Measurements from ENCODE around the gene PLEKHA6. TPM values are rescaled to one million over a fixed set of nuclear protein-coding genes. Genes with fewer than 3 reads are reported as not detected.

The PLEKHA6 gene
- total RNA-seq, 4 donors from 2014 or later: 3.7 to 15.4 (median 12.8) TPM

DNA sequence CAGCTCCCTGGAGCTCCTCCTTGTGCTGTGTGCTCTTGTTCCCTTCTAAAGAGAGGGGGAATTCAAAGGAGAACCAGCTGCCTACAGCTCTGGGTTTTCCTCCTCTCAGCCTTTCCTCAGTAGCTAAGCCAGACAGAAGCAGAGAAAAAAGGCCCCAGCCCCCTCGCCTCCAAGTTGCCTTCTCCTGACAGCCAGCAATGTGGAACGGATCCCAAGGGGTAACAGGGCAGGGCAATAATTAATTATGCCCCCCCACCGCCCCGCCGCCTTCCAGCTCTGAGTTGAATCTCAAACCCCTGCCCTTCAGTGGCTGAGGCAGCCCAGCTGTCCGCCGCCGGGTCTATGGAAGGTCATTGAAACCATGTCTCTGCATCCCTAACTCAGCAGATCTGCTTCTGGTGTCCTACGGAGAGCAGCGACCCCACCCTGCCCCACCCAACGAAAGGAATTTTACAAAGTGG is 76.9 kb downstream of the PLEKHA6 start:
- no peaks in the 10 kb centered on the region for H3K36me3 ChIP-seq
- peaks cover 30% of the 10 kb centered on the region for H3K4me1 ChIP-seq
- H3K4me3 ChIP-seq: no peak overlapping the region
- TF ChIP-seq POLR2AphosphoS5 (IDR thresholded peaks at IDR 0.05) (no peak), POLR2A (IDR thresholded peaks at IDR 0.05) (no peak), EP300 (IDR thresholded peaks at IDR 0.05) (no peak)
- TF ChIP-seq, protein P1, sequence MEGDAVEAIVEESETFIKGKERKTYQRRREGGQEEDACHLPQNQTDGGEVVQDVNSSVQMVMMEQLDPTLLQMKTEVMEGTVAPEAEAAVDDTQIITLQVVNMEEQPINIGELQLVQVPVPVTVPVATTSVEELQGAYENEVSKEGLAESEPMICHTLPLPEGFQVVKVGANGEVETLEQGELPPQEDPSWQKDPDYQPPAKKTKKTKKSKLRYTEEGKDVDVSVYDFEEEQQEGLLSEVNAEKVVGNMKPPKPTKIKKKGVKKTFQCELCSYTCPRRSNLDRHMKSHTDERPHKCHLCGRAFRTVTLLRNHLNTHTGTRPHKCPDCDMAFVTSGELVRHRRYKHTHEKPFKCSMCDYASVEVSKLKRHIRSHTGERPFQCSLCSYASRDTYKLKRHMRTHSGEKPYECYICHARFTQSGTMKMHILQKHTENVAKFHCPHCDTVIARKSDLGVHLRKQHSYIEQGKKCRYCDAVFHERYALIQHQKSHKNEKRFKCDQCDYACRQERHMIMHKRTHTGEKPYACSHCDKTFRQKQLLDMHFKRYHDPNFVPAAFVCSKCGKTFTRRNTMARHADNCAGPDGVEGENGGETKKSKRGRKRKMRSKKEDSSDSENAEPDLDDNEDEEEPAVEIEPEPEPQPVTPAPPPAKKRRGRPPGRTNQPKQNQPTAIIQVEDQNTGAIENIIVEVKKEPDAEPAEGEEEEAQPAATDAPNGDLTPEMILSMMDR (IDR thresholded peaks at IDR 0.05): no peak
- H3K27me3 ChIP-seq: no peaks in the 10 kb centered on the region
- WGBS: 64% methylated on average over 11 of the region's 11 CpGs
- H3K27ac ChIP-seq: no peak overlapping the region
- H3K9me3 ChIP-seq: no peaks in the 10 kb centered on the region
- DNase-seq (ENCODE audit: low spot score in 2 of 2): no peak

DNA sequence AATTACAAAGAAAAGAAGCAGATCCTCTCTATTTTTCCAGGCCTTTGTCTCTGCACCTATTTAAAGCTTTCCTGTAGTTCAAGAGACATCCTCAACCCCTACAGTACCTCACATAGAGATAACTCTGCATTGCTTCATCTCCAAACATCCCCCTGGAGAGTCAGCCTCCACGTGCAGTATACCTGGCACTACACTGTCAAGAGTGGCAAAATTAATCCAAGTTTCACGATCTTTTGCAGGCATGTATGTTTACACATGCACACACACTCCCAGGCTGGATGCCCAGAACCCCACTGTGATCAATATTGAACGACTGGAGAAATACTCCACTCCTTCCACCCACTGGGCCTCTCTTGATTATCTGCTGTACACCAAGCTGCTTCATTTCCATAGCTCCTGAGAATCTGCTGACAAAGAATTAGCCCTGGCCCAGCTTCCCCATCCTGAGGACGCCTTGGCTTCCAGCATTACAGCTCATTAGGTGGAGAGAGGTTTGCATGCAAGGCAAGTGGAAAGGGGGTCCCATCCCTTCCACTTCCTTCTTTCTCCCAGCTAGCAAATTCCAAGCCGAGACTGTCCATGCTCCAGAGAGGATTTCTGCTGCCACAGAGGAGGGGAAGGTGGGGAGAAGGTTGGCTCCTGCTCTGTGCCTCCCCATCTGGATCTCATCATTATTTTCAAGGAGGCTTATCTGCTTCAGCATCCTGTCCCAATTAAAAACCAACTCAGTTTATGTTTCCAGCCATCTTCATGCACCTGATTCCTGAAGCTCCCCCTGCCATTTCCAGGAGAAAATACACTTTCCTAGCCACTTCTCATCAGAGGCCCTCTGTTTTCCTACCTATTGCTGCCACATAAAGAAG is 79.4 kb downstream of the PLEKHA6 start:
- Histone ChIP-seq H3K4me1 (peaks cover 20% of the 10 kb centered on the region), H3K9me3 (no peaks in the 10 kb centered on the region), H3K4me3 (no peak overlapping the region), H3K36me3 (no peaks in the 10 kb centered on the region), H3K27me3 (no peaks in the 10 kb centered on the region), H3K27ac (no peak overlapping the region)
- no peak for TF ChIP-seq POLR2A (IDR thresholded peaks at IDR 0.05)
- TF ChIP-seq POLR2AphosphoS5 (IDR thresholded peaks at IDR 0.05): no peak
- TF ChIP-seq EP300 (IDR thresholded peaks at IDR 0.05): no peak
- TF ChIP-seq, protein P1 (IDR thresholded peaks at IDR 0.05): no peak
- no peak for DNase-seq (ENCODE audit: low spot score in 2 of 2)
- 74% methylated on average over 5 of the region's 5 CpGs for WGBS

DNA sequence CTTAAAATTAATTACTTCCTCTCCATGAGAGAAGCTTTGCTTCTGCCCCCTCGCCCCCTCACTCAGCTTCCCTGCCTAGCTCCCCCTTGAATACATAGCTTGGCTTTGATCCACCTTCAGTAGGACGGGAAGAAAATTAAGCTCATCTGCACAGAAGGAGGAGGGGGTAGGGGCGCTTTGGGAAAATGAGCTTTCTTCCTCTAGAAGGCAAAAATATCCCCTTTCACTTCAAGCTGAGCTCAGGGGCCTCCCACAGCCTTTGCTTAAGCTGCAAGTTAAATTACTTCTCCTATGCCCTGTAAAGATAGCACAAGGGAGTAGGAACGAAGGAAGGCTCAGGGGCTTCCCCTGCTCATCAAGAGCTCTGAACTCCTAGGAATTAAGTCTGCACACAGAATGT is 80.8 kb downstream of the PLEKHA6 start:
- WGBS: 60% methylated on average over 4 of the region's 4 CpGs
- Histone ChIP-seq H3K36me3 (no peaks in the 10 kb centered on the region), H3K27ac (no peak overlapping the region), H3K4me3 (no peak overlapping the region), H3K9me3 (no peaks in the 10 kb centered on the region), H3K27me3 (no peaks in the 10 kb centered on the region), H3K4me1 (peaks cover 17% of the 10 kb centered on the region)
- DNase-seq (ENCODE audit: low spot score in 2 of 2): no peak
- TF ChIP-seq, protein P1 (IDR thresholded peaks at IDR 0.05): no peak
- TF ChIP-seq EP300 (IDR thresholded peaks at IDR 0.05) (no peak), POLR2A (IDR thresholded peaks at IDR 0.05) (no peak), POLR2AphosphoS5 (IDR thresholded peaks at IDR 0.05) (no peak)

DNA sequence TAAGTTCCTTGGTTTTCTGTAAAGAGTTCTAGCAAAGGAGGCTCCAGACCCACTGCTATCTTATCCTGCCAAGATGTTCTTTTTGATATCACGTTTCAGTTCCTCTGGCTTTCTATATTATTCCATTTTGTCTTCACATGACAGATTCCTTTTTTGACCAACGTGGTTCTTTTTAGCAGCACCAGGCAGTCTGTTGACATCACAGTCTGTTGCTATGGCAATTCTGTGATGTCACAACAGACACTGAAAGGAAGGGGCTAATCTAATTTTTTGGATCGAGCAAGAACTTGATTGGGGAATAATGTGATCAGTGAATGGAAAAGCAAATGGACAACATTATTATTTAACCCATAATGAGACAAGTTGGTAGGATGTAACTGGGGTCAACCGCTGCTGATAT is 81.5 kb downstream of the PLEKHA6 start:
- H3K27ac ChIP-seq: no peak overlapping the region
- H3K36me3 ChIP-seq: no peaks in the 10 kb centered on the region
- 60% methylated on average over 4 of the region's 4 CpGs for WGBS
- TF ChIP-seq POLR2A (IDR thresholded peaks at IDR 0.05) (no peak), EP300 (IDR thresholded peaks at IDR 0.05) (no peak)
- TF ChIP-seq, protein P1 (IDR thresholded peaks at IDR 0.05): no peak
- no peak for DNase-seq (ENCODE audit: low spot score in 2 of 2)
- H3K27me3 ChIP-seq: no peaks in the 10 kb centered on the region
- no peak overlapping the region for H3K4me3 ChIP-seq
- H3K4me1 ChIP-seq: peaks cover 15% of the 10 kb centered on the region
- H3K9me3 ChIP-seq: no peaks in the 10 kb centered on the region

DNA sequence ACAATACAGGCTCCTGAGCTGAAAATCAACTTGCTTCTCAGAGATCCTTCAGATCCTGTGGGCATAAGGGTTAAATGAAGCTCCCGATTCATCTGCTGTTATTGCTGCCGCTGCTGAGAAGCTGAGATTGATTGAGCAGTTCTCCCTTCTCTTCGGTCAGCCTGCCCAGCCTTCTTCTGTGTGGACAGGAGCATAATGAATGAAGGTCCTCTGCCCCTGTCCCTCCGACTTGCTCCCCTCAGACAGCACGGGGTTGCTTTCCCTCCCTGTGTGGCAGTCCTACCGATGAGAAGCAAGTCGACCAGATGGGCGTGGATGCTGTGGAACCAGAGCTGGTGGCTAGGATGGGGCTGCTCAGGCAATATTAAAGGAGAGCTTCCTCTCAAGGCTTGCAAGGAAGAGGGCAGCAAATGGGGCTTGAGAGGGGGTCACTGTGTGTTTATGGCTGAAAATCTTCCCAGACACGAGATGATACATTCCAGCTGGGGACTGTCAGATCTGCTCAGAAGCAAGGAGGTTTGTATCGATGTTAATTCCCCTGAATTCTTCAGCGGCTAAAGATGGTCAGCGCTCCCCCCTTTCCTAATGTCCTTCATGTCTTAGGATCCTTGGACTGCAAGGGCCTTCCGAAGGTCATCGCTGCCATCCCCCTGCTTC is 82.0 kb downstream of the PLEKHA6 start:
- no peak for DNase-seq (ENCODE audit: low spot score in 2 of 2)
- H3K4me3 ChIP-seq: no peak overlapping the region
- H3K9me3 ChIP-seq: no peaks in the 10 kb centered on the region
- WGBS: 80% methylated on average over 14 of the region's 14 CpGs
- H3K4me1 ChIP-seq: peaks cover 13% of the 10 kb centered on the region
- TF ChIP-seq, protein P1 (IDR thresholded peaks at IDR 0.05): no peak
- TF ChIP-seq EP300 (IDR thresholded peaks at IDR 0.05): no peak
- no peak for TF ChIP-seq POLR2A (IDR thresholded peaks at IDR 0.05)
- H3K27me3 ChIP-seq: no peaks in the 10 kb centered on the region
- no peaks in the 10 kb centered on the region for H3K36me3 ChIP-seq
- H3K27ac ChIP-seq: no peak overlapping the region
